ENCODE measurements around the gene NKAIN1. TPM values are rescaled to one million over a fixed set of nuclear protein-coding genes. Genes with fewer than 3 reads are reported as not detected.

NKAIN1 gene
- total RNA-seq, 4 donors from 2014 or later = 0.09 to 0.30 (median 0.12) TPM; not detected in 1

DNA sequence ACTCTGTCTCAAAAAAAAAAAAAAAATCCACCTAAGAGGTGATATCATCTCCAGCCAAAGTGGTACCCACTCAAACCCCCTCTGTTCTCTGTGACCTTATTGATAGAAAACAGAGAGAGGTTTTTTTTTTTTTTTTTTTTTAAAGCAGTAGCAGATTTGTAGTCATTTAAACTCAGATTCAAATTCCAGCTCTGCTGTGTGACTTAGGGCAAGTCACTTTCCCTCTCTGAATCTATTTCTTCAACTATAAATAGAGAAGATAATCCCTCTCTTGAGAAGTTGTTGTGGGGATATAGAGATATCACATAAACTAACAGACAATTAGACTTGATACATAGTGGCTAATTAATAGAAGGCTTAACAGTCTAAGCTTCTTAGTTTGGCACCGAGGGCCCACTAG is 48.4 kb downstream of the NKAIN1 start:
- Histone ChIP-seq H3K4me1 (no peaks in the 10 kb centered on the region), H3K4me3 (no peak overlapping the region), H3K27ac (no peak overlapping the region), H3K9me3 (no peaks in the 10 kb centered on the region), H3K27me3 (peaks cover 0 to 24% (median 0%) of the 10 kb centered on the region in 4 donors), H3K36me3 (no peaks in the 10 kb centered on the region)
- intact Hi-C loops (cut with DNase I) = no loop called here
- WGBS, 2 donors = 53 to 81% methylated on average over 1 of the region's 1 CpG
- DNase-seq = no peak
- no peak for TF ChIP-seq POLR2A (IDR thresholded peaks at IDR 0.05)
- TF ChIP-seq, protein P1, sequence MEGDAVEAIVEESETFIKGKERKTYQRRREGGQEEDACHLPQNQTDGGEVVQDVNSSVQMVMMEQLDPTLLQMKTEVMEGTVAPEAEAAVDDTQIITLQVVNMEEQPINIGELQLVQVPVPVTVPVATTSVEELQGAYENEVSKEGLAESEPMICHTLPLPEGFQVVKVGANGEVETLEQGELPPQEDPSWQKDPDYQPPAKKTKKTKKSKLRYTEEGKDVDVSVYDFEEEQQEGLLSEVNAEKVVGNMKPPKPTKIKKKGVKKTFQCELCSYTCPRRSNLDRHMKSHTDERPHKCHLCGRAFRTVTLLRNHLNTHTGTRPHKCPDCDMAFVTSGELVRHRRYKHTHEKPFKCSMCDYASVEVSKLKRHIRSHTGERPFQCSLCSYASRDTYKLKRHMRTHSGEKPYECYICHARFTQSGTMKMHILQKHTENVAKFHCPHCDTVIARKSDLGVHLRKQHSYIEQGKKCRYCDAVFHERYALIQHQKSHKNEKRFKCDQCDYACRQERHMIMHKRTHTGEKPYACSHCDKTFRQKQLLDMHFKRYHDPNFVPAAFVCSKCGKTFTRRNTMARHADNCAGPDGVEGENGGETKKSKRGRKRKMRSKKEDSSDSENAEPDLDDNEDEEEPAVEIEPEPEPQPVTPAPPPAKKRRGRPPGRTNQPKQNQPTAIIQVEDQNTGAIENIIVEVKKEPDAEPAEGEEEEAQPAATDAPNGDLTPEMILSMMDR (IDR thresholded peaks at IDR 0.05) = no peak

DNA sequence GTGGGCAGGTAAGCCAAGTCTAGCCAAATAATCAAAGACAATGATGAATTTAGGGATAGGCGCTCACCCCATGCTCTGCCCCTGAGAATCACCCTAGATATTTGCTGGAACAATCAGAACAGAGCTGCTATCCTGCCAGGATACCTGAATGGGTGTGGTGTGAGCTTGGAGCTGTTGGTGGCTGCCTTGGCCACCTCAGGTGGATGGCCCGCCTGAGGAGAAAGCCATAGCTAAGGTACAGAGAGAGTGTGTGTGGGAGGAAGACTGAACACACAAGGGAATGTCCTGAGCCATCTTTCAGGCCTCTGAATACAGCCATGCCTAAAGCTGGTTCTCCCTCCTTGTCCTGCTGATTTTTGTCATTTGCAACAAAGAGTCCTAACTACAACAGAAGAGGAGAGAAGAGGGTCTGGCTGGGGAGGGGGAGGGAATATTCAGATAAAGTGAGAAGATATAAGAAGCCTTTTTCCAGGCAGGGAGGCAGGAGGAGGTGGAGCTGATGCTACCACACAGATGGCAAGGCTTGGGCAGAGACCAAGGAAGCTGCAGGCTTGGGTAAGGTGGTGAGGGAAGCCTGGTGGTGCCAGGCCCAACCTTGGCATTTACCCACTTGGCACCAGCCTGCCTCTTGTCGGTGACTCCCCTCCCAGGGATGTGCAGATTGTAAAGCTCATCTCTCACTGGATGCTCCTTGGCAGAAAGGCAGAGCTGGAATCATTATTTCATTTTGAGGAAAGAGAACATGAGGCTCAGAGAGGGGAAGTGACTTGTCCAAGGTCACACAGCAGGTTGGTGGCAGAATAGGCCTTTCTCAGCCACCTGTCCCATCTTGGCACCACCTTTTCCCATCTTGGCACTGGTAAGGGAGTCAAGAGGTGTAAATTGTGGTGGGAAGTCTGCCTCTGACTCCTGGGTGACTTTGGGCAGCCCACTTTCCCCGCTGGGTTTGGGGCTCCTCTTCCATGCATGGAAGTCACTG is 49.7 kb downstream of the NKAIN1 start:
- DNase-seq = no peak
- no peaks in the 10 kb centered on the region for H3K4me1 ChIP-seq
- H3K4me3 ChIP-seq = no peak overlapping the region
- WGBS, 2 donors = 53 to 74% methylated on average over 4 of the region's 4 CpGs
- intact Hi-C loops (cut with DNase I) = loop anchor here (10.0 kb wide), 1 partner anchor 355 kb away; no protein-coding TSS in a partner anchor
- peaks cover 0 to 21% (median 0%) of the 10 kb centered on the region in 4 donors for H3K27me3 ChIP-seq
- no peak overlapping the region for H3K27ac ChIP-seq
- H3K36me3 ChIP-seq = no peaks in the 10 kb centered on the region
- H3K9me3 ChIP-seq = no peaks in the 10 kb centered on the region
- TF ChIP-seq POLR2A (IDR thresholded peaks at IDR 0.05) = no peak
- TF ChIP-seq, protein P1 (IDR thresholded peaks at IDR 0.05) = no peak

DNA sequence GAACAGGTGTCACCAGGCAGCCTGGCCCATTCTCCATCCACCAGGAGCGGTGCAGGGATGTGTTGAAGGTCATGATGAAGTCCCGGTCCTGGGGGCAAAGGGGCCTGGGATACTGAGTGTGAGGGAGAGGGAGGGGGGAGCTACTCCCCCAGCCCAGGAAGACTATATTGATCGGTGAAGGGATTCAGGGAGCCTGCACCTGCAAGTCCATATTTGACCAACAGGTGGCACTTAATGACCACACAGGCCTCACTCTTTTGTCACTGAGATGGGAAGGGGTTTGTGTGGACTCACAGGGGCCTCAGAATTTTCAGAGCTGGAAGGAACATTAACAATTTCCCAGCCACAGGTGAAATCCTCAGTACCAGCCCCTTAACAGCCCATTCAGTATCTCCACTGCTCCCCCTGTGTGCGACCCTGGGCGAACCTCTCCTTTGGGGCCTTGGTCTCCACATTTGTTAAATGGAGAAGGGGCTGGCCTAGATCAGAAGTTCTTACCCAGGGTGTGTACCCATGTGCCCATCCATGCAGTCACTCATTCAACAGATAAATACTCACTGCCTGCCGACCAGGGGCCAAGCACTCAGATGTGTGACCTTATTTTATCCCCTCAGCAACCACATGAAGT is 55.6 kb downstream of the NKAIN1 start:
- no peaks in the 10 kb centered on the region for H3K36me3 ChIP-seq
- TF ChIP-seq POLR2A (IDR thresholded peaks at IDR 0.05) = no peak
- TF ChIP-seq, protein P1 (IDR thresholded peaks at IDR 0.05) = peak; percentile 64 to 85 (median 73)
- WGBS, 2 donors = 43 to 52% methylated on average over 5 to 6 of the region's 6 CpGs
- DNase-seq = no peak
- no peaks in the 10 kb centered on the region for H3K9me3 ChIP-seq
- no peak overlapping the region for H3K4me3 ChIP-seq
- peaks cover 13 to 25% (median 13%) of the 10 kb centered on the region in 3 donors for H3K4me1 ChIP-seq
- intact Hi-C loops (cut with DNase I) = loop anchor here (10.0 kb wide), 1 partner anchor 361 kb away; no protein-coding TSS in a partner anchor
- peaks cover 0 to 72% (median 0%) of the 10 kb centered on the region in 4 donors for H3K27me3 ChIP-seq
- H3K27ac ChIP-seq = no peak overlapping the region

DNA sequence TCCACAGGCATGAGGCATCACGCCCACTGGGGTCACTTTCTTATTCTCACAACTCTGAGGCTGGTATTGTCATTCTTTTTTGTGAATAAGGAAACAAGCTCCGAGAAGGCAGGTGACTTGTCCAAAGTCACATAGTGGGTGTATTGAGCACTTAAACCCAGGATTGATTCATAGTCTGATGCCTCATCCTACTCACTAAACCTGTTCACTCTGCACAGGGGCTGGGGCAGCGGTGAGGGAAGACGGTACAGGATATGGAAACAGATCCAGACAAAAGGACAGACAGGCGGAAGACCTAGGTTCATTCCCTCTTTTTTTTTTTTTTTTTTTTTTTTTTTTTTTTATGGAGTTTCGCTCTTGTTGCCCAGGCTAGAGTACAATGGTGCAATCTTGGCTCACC is 56.6 kb downstream of the NKAIN1 start:
- no peak for TF ChIP-seq POLR2A (IDR thresholded peaks at IDR 0.05)
- TF ChIP-seq, protein P1 (IDR thresholded peaks at IDR 0.05) = no peak
- H3K36me3 ChIP-seq = no peaks in the 10 kb centered on the region
- no peak for DNase-seq
- WGBS, 2 donors = 40 to 42% methylated on average over 5 to 6 of the region's 6 CpGs
- no peak overlapping the region for H3K4me3 ChIP-seq
- intact Hi-C loops (cut with DNase I) = loop anchor here (10.0 kb wide), 1 partner anchor 362 kb away; no protein-coding TSS in a partner anchor
- H3K27me3 ChIP-seq = peaks cover 0 to 75% (median 0%) of the 10 kb centered on the region in 4 donors
- H3K4me1 ChIP-seq = peaks cover 13 to 25% (median 13%) of the 10 kb centered on the region in 3 donors
- H3K9me3 ChIP-seq = no peaks in the 10 kb centered on the region
- peak overlapping the region in 3 of 4 donors; percentile 53 to 82 (median 75) for H3K27ac ChIP-seq

All from esophagus squamous epithelium (tissue), 5 donors.